Uterus (tissue), 4 donors: ENCODE measurements around the gene AIP. TPM values are rescaled to one million over a fixed set of nuclear protein-coding genes. Genes with fewer than 3 reads are reported as not detected.
"Not testable (repeated sequence)": the region's sequence is repeated elsewhere in the genome, so short reads cannot be mapped to it uniquely, and the experiment has no call there.

ENCODE experiments used
- DNase-seq, 2 donors: peaks; one replicate each; pipeline ENCODE4 v3.0.0-alpha.2; 2019 to 2020
- H3K27ac ChIP-seq, 2 donors: fragments of 200-600 bp; sonication (generic); 1 replicate in 1 of 2; 2 replicates in 1 of 2; pipeline ENCODE4 v1.5.1; 2016 to 2018
- H3K27me3 ChIP-seq, 2 donors: fragments of 200-600 bp; sonication (generic); one replicate each; pipeline ENCODE4 v1.5.1; 2018 to 2019; ENCODE audit warnings: control low read depth in 1 of 2
- H3K36me3 ChIP-seq, 2 donors: fragments of 200-600 bp; sonication (generic); one replicate each; pipeline ENCODE4 v1.5.1; 2019; ENCODE audit warnings: control low read depth in 1 of 2
- H3K4me1 ChIP-seq, 2 donors: fragments of 200-600 bp; sonication (generic); one replicate each; pipeline ENCODE4 v1.5.1; 2018 to 2019; ENCODE audit warnings: control low read depth in 1 of 2
- H3K4me3 ChIP-seq, 2 donors: fragments of 200-600 bp; sonication (generic); 1 replicate in 1 of 2; 2 replicates in 1 of 2; pipeline ENCODE4 v1.5.1; 2018 to 2019; ENCODE audit warnings: mild to moderate bottlenecking in 1 of 2
- H3K9me3 ChIP-seq, 2 donors: fragments of 200-600 bp; sonication (generic); one replicate each; pipeline ENCODE4 v1.5.1; 2019; ENCODE audit warnings: control low read depth in 1 of 2
- POLR2A ChIP-seq, 2 donors: fragments of 450-650 bp; IDR thresholded peaks; one replicate each; pipeline ENCODE4 v1.6.1; 2016; ENCODE audit warnings: antibody characterized with exemption in 2 of 2, mild to moderate bottlenecking in 1 of 2, moderate library complexity in 1 of 2
- intact Hi-C: fragments of 100-400 bp; cut with DNase I; formaldehyde crosslinking; loops from one replicate; pipeline ENCODE4 v1.15.1; 2023; ENCODE audit warnings: low total_unique reads
- total RNA-seq, 4 donors: library from RNA; depleted of rRNA in 3 of 4; stranded (reverse); fragments of >200 nt in 3 of 4; gene quantifications; one replicate each; pipeline versions ENCODE4 v1.1.0 to v1.2.4, GENCODE V29; 2014 to 2023
- TF ChIP-seq, protein P1 (sequence below), 4 experiments: fragments of 200-600 bp in 2 of 4; fragments of 450-650 bp in 2 of 4; sonication (generic) in 2 of 4; IDR thresholded peaks; one replicate each; pipeline ENCODE4 v1.5.1; 2016 to 2019; ENCODE audit warnings: antibody characterized with exemption in 4 of 4, mild to moderate bottlenecking in 2 of 4, moderate library complexity in 1 of 4
- donor health status: DM: yes; HTN: yes; CAD: no.

Gene AIP
- total RNA-seq, 4 donors from 2014 or later: 52.9 to 131 (median 85.5) TPM

- peak; percentile 32 to 76 for TF ChIP-seq POLR2A (IDR thresholded peaks at IDR 0.05)
- TF ChIP-seq, protein P1, sequence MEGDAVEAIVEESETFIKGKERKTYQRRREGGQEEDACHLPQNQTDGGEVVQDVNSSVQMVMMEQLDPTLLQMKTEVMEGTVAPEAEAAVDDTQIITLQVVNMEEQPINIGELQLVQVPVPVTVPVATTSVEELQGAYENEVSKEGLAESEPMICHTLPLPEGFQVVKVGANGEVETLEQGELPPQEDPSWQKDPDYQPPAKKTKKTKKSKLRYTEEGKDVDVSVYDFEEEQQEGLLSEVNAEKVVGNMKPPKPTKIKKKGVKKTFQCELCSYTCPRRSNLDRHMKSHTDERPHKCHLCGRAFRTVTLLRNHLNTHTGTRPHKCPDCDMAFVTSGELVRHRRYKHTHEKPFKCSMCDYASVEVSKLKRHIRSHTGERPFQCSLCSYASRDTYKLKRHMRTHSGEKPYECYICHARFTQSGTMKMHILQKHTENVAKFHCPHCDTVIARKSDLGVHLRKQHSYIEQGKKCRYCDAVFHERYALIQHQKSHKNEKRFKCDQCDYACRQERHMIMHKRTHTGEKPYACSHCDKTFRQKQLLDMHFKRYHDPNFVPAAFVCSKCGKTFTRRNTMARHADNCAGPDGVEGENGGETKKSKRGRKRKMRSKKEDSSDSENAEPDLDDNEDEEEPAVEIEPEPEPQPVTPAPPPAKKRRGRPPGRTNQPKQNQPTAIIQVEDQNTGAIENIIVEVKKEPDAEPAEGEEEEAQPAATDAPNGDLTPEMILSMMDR (IDR thresholded peaks at IDR 0.05): peak; percentile 37 to 66 (median 54)
- Histone ChIP-seq H3K9me3 (no peaks in the 10 kb centered on the region), H3K27ac (peak within 1 kb of the TSS; percentile 91 to 92), H3K4me3 (peak within 1 kb of the TSS; percentile 77 to 87), H3K27me3 (no peaks in the 10 kb centered on the region), H3K36me3 (no peaks in the 10 kb centered on the region), H3K4me1 (peaks cover 0 to 6% of the 10 kb centered on the region in 2 donors)
- DNase-seq: peak; percentile 90
- intact Hi-C loops: no loop called here
Measured at GRCh38 chr11:67468759-67469507, 13.9 kb upstream of the AIP start, which contains the start of gene TMEM134. Gene TMEM134, minus strand, starts transcription at chr11:67469251. Its CDS starts 59 bp downstream, at chr11:67469192.

DNA sequence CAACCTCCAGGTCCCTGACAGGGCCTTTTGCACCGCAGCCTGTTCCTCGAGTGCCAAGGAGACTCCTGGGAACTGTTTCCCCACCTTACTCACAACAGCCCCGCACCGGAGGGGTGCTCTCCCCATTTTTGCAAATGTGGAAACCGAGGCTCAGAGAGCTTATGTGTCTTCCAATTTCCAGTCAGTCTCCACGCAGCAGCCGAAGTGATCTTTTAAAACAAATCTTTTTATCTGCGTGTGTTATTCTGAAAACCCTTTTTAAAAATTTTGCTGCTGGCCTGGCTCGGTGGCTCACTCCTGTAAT lies 13.4 kb upstream of the AIP start:
- Histone ChIP-seq H3K36me3 (no peaks in the 10 kb centered on the region), H3K4me1 (peaks cover 0 to 6% of the 10 kb centered on the region in 2 donors), H3K27ac (peak overlapping the region; percentile 91 to 92), H3K27me3 (no peaks in the 10 kb centered on the region), H3K4me3 (peak overlapping the region; percentile 77 to 87), H3K9me3 (no peaks in the 10 kb centered on the region)
- TF ChIP-seq, protein P1 (IDR thresholded peaks at IDR 0.05): no peak
- TF ChIP-seq POLR2A (IDR thresholded peaks at IDR 0.05): no peak
- no peak for DNase-seq
- intact Hi-C loops: no loop called here

DNA sequence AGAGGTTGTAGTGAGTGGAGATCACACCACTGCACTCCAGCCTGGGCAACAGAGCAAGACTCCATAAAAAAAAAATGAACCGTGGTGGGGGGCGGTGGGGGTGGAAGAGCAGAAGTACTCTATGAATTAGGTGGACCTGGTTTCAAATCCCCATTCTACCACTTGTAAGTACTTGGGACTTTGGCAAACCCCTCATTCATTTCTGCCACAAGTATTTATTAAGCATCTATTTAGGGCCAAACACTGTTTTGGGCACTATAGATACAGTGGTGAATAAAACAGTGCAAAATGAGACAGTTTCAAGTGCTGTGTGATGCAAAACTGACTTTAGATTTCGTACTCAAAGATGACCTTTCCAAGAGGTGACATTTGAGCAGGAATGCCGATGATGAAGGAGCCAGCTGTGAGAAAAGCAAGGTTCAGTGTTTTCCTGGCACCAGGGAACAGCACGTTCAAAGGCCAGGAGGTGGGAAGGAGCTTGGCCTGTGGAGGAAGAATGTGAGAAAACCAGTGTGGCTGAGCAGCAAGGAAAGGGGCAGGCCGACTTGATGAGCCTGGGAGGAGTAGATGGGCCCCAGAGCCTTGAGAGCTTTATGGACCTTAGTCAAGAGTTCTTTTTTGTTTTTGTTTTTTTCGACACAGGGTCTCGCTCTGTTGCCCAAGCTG lies 12.4 kb upstream of the AIP start:
- Histone ChIP-seq H3K4me1 (peaks cover 0 to 6% of the 10 kb centered on the region in 2 donors), H3K27ac (no peak overlapping the region), H3K36me3 (no peaks in the 10 kb centered on the region), H3K4me3 (no peak overlapping the region), H3K27me3 (no peaks in the 10 kb centered on the region), H3K9me3 (no peaks in the 10 kb centered on the region)
- no peak for DNase-seq
- intact Hi-C loops: no loop called here
- TF ChIP-seq POLR2A (IDR thresholded peaks at IDR 0.05): no peak
- TF ChIP-seq, protein P1 (IDR thresholded peaks at IDR 0.05): no peak

DNA sequence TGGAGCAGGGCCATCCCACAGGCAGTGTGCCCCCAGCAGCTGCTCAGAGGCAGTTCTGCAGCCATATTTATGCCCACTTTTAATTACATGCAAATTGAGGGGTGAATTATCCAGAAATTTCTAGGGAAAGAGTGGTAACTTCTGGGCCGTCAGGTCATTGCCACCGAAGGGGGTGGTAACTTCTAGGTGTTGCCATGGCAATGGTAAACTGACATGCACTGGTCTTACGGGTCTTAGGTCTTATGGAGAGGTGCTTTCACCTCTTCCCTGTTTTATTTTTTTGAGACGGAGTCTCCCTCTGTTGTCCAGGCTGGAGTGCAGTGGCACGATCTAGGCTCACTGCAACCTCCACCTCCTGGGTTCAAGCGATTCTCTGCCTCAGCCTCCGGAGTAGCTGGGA lies 9.9 kb upstream of the AIP start:
- Histone ChIP-seq H3K36me3 (no peaks in the 10 kb centered on the region), H3K4me1 (peaks cover 0 to 6% of the 10 kb centered on the region in 2 donors), H3K27me3 (no peaks in the 10 kb centered on the region), H3K4me3 (no peak overlapping the region), H3K9me3 (no peaks in the 10 kb centered on the region), H3K27ac (no peak overlapping the region)
- DNase-seq: no peak
- intact Hi-C loops: no loop called here
- TF ChIP-seq POLR2A (IDR thresholded peaks at IDR 0.05): no peak

GRCh38 chr11:67476692-67477091 lies 6.1 kb upstream of the AIP start:
- H3K9me3 ChIP-seq, DNase-seq, H3K27ac ChIP-seq, intact Hi-C loops, H3K27me3 ChIP-seq, H3K36me3 ChIP-seq, H3K4me3 ChIP-seq, H3K4me1 ChIP-seq: not testable (repeated sequence)

- H3K9me3 ChIP-seq, H3K27ac ChIP-seq, H3K36me3 ChIP-seq, H3K4me3 ChIP-seq, H3K4me1 ChIP-seq, DNase-seq, intact Hi-C loops, H3K27me3 ChIP-seq: not testable (repeated sequence)
Measured at GRCh38 chr11:67477344-67478050, 5.3 kb upstream of the AIP start.
